CD4-positive, alpha-beta T cell (primary cell): ENCODE measurements around the gene FBXO3. TPM values are rescaled to one million over a fixed set of nuclear protein-coding genes. Genes with fewer than 3 reads are reported as not detected.

Experiments
- ATAC-seq: fragments of 200-7000 bp; cut with Tn5 transposase; one replicate; pipeline ENCODE4 v1.10.0; 2022; ENCODE audit warnings: mild to moderate bottlenecking; ENCODE audit not compliant: poor library complexity
- CTCF ChIA-PET: fragments of 350-600 bp; sonication (Branson Sonifier 250); formaldehyde crosslinking; loops from one replicate; lab custom pipeline; 2021; ENCODE audit warnings: antibody characterized with exemption, inconsistent platforms; lab: Charles Lee
- POLR2A ChIA-PET: fragments of 350-600 bp; sonication (Branson Sonifier 250); formaldehyde crosslinking; loops from one replicate; lab custom pipeline; 2021; ENCODE audit warnings: antibody characterized with exemption, inconsistent platforms; lab: Charles Lee
- DNase-seq, 14 experiments: peaks; one replicate each; pipeline ENCODE4 v3.0.0-alpha.2; 2013 to 2020; ENCODE audit warnings: mixed read lengths in 2 of 14
- H3K27ac ChIP-seq, 2 donors: one replicate each; pipeline versions ENCODE4 v1.5.1 to v1.7.0; 2013; ENCODE audit warnings: low read length in 2 of 2, low read depth in 1 of 2, mild to moderate bottlenecking in 1 of 2
- H3K27me3 ChIP-seq, 2 experiments: 1 replicate in 1 of 2; 2 replicates in 1 of 2; pipeline versions ENCODE4 v1.6.1 to v1.7.0; 2013; ENCODE audit warnings: low read length in 2 of 2, control low read depth in 1 of 2, mild to moderate bottlenecking in 1 of 2, moderate library complexity in 1 of 2; ENCODE audit not compliant: insufficient read depth in 2 of 2, control insufficient read depth in 1 of 2
- H3K36me3 ChIP-seq: one replicate; pipeline ENCODE4 v1.6.1; 2013; ENCODE audit warnings: low read length, control low read depth; ENCODE audit not compliant: insufficient read depth
- H3K4me1 ChIP-seq: one replicate; pipeline ENCODE4 v1.6.1; 2013; ENCODE audit warnings: low read length, control low read depth; ENCODE audit not compliant: insufficient read depth
- H3K4me3 ChIP-seq: one replicate; pipeline ENCODE4 v1.5.1; 2013; ENCODE audit warnings: mild to moderate bottlenecking, low read length, moderate library complexity
- H3K9me3 ChIP-seq, 2 experiments: 1 replicate in 1 of 2; 2 replicates in 1 of 2; pipeline versions ENCODE4 v1.6.1 to v1.7.0; 2013; ENCODE audit warnings: low read length in 2 of 2, mild to moderate bottlenecking in 2 of 2, control low read depth in 1 of 2, moderate library complexity in 1 of 2; ENCODE audit not compliant: control insufficient read depth in 1 of 2, insufficient read depth in 1 of 2
- H3K27ac Mint-ChIP-seq: one replicate; pipeline ENCODE4 v1.8.0; 2020; ENCODE audit warnings: mixed read lengths
- H3K27me3 Mint-ChIP-seq: one replicate; pipeline ENCODE4 v1.8.0; 2021; ENCODE audit warnings: mixed read lengths
- H3K36me3 Mint-ChIP-seq: one replicate; pipeline ENCODE4 v1.8.0; 2021; ENCODE audit warnings: low read depth, mixed read lengths
- H3K4me1 Mint-ChIP-seq: one replicate; pipeline ENCODE4 v1.8.0; 2021; ENCODE audit warnings: low read depth, mixed read lengths
- H3K4me3 Mint-ChIP-seq: one replicate; pipeline ENCODE4 v1.8.0; 2020; ENCODE audit warnings: mild to moderate bottlenecking, mixed read lengths
- H3K9me3 Mint-ChIP-seq: one replicate; pipeline ENCODE4 v1.8.0; 2020; ENCODE audit warnings: mixed read lengths
- CTCF ChIP-seq: fragments of 200-600 bp; IDR thresholded peaks from one replicate; pipeline ENCODE4 v1.8.0; 2022; ENCODE audit warnings: antibody characterized with exemption, mild to moderate bottlenecking
- intact Hi-C, 2 experiments: fragments of 100-400 bp; cut with DNase I in 1 of 2; cut with micrococcal nuclease in 1 of 2; formaldehyde crosslinking; loops; one replicate each; pipeline versions ENCODE4 v1.15.1 to v1.9.0; 2023 to 2025; cut with DNase I, micrococcal nuclease
- total RNA-seq, 174 experiments: library from RNA in 2 of 174; stranded (reverse) in 2 of 174; gene quantifications; one replicate each; pipeline ENCODE4 v1.2.3 and lab custom pipeline; 2021 to 2026

The FBXO3 gene
- total RNA-seq, 2 experiments from 2014 or later = 62.0 to 63.4 TPM

GRCh38 chr11:33719587-33719986 is 54.7 kb downstream of the FBXO3 start:
- CTCF ChIA-PET = no interaction called here

GRCh38 chr11:33718440-33718839 is 55.9 kb downstream of the FBXO3 start:
- Mint-ChIP-seq H3K4me1 (peaks cover 4% of the 10 kb centered on the region), H3K36me3 (peaks cover 68% of the 10 kb centered on the region), H3K27me3 (no peaks in the 10 kb centered on the region), H3K4me3 (no peak overlapping the region), H3K9me3 (no peaks in the 10 kb centered on the region), H3K27ac (no peak overlapping the region)
- DNase-seq (no peak), ATAC-seq (no peak)
- Histone ChIP-seq H3K9me3 (no peaks in the 10 kb centered on the region), H3K27me3 (no peaks in the 10 kb centered on the region), H3K27ac (no peak overlapping the region), H3K4me3 (no peak overlapping the region), H3K4me1 (peaks cover 6% of the 10 kb centered on the region), H3K36me3 (peaks cover 71% of the 10 kb centered on the region)
- CTCF ChIA-PET = no interaction called here
- TF ChIP-seq CTCF = no peak
- intact Hi-C loops = no loop called here
- POLR2A ChIA-PET = no interaction called here

More at GRCh38 chr11:33719587-33719986, 54.7 kb downstream of the FBXO3 start:
- H3K4me3 ChIP-seq = no peak overlapping the region
- peaks cover 15% of the 10 kb centered on the region for H3K4me1 ChIP-seq
- DNase-seq (no peak), ATAC-seq (no peak)
- no peaks in the 10 kb centered on the region for H3K27me3 ChIP-seq
- Mint-ChIP-seq H3K27ac (no peak overlapping the region), H3K4me1 (peaks cover 9% of the 10 kb centered on the region), H3K9me3 (no peaks in the 10 kb centered on the region), H3K27me3 (no peaks in the 10 kb centered on the region), H3K4me3 (no peak overlapping the region), H3K36me3 (peaks cover 59% of the 10 kb centered on the region)
- no peaks in the 10 kb centered on the region for H3K9me3 ChIP-seq
- H3K27ac ChIP-seq = no peak overlapping the region
- POLR2A ChIA-PET = no interaction called here
- H3K36me3 ChIP-seq = peaks cover 60% of the 10 kb centered on the region
- intact Hi-C loops = no loop called here
- TF ChIP-seq CTCF = no peak

- H3K9me3 Mint-ChIP-seq = no peaks in the 10 kb centered on the region
- peak; percentile 22 for TF ChIP-seq CTCF
- ChIA-PET CTCF (interaction anchor here (1.2 to 2.2 kb wide), 6 partner anchors 9 to 38 kb away, joined by 3 to 15 read pairs (median 4); partner anchors contain the start of gene CD59), POLR2A (interaction anchor here (0.7 to 1.7 kb wide), 2 partner anchors 20 to 419 kb away, joined by 4 to 5 read pairs; partner anchors contain the start of gene CD59)
- intact Hi-C loops = loop anchor here in 1 of 2 experiments (1.0 kb wide), 1 partner anchor 113 kb away; no protein-coding TSS in a partner anchor
- H3K27ac ChIP-seq = no peak overlapping the region
- no peak overlapping the region for H3K4me3 Mint-ChIP-seq
- H3K4me3 ChIP-seq = no peak overlapping the region
- no peaks in the 10 kb centered on the region for H3K27me3 ChIP-seq
- H3K36me3 ChIP-seq = peaks cover 64% of the 10 kb centered on the region
- H3K4me1 ChIP-seq = no peaks in the 10 kb centered on the region
- H3K9me3 ChIP-seq = no peaks in the 10 kb centered on the region
- no peak overlapping the region for H3K27ac Mint-ChIP-seq
- DNase-seq = peak in 4 of 14 experiments; percentile 21 to 46 (median 37)
- ATAC-seq = no peak
- no peaks in the 10 kb centered on the region for H3K27me3 Mint-ChIP-seq
- peaks cover 4% of the 10 kb centered on the region for H3K4me1 Mint-ChIP-seq
- peaks cover 70% of the 10 kb centered on the region for H3K36me3 Mint-ChIP-seq
Observed at GRCh38 chr11:33716243-33716642, 58.1 kb downstream of the FBXO3 start.
